Upper lobe of left lung (tissue), 6 donors: Measurements from ENCODE around the gene EFNA3. TPM values are rescaled to one million over a fixed set of nuclear protein-coding genes. Genes with fewer than 3 reads are reported as not detected.

Source experiments
- ATAC-seq, 2 donors: fragments of 200-7000 bp; cut with Tn5 transposase; one replicate each; pipeline ENCODE4 v1.9.1; 2022; ENCODE audit warnings: mild to moderate bottlenecking in 2 of 2, moderate library complexity in 2 of 2; ENCODE audit not compliant: low FRiP score in 2 of 2
- DNase-seq, 2 donors: peaks; one replicate each; pipeline ENCODE4 v3.0.0-alpha.2; 2019 to 2020
- H3K27ac ChIP-seq, 4 donors: fragments of 200-600 bp; sonication (generic); one replicate each; pipeline ENCODE4 v1.5.1; 2016 to 2019
- H3K27me3 ChIP-seq, 4 donors: fragments of 200-600 bp; sonication (generic); one replicate each; pipeline ENCODE4 v1.5.1; 2017 to 2019
- H3K36me3 ChIP-seq, 4 donors: fragments of 200-600 bp; sonication (generic); one replicate each; pipeline ENCODE4 v1.5.1; 2016 to 2019
- H3K4me1 ChIP-seq, 4 donors: fragments of 200-600 bp; sonication (generic); one replicate each; pipeline ENCODE4 v1.5.1; 2018 to 2019
- H3K4me3 ChIP-seq, 4 donors: fragments of 200-600 bp; sonication (generic); one replicate each; pipeline ENCODE4 v1.5.1; 2017 to 2019; ENCODE audit warnings: mild to moderate bottlenecking in 2 of 4, moderate library complexity in 1 of 4
- H3K9me3 ChIP-seq, 4 donors: fragments of 200-600 bp; sonication (generic); one replicate each; pipeline ENCODE4 v1.5.1; 2018 to 2019
- CTCF ChIP-seq, 6 experiments: fragments of 450-650 bp in 4 of 6; fragments of 200-600 bp in 2 of 6; sonication (generic) in 2 of 6; IDR thresholded peaks; one replicate each; pipeline ENCODE4 v1.5.1; 2016 to 2019; ENCODE audit warnings: antibody characterized with exemption in 6 of 6
- EP300 ChIP-seq, 4 donors: sonication (generic); formaldehyde crosslinking; IDR thresholded peaks; one replicate each; pipeline ENCODE4 v1.5.1; 2017; ENCODE audit warnings: antibody characterized with exemption in 4 of 4, control low read depth in 2 of 4
- POLR2A ChIP-seq, 4 donors: fragments of 450-650 bp; IDR thresholded peaks; one replicate each; pipeline ENCODE4 v1.5.1; 2016 to 2017; ENCODE audit warnings: antibody characterized with exemption in 4 of 4, mild to moderate bottlenecking in 2 of 4
- POLR2AphosphoS5 ChIP-seq, 2 donors: sonication (generic); formaldehyde crosslinking; IDR thresholded peaks; one replicate each; pipeline ENCODE4 v1.5.1; 2017; ENCODE audit warnings: antibody characterized with exemption in 2 of 2
- WGBS, 2 donors: methylation state at CpG; one replicate each; pipeline ENCODE4 v1.1.5; 2017 to 2018; 5-methylcytosine and 5-hydroxymethylcytosine counted together
- total RNA-seq, 6 donors: library from RNA; depleted of rRNA in 4 of 6; stranded (reverse); fragments of >200 nt in 4 of 6; gene quantifications; one replicate each; pipeline versions ENCODE4 v1.1.0 to v1.2.1, GENCODE V29; 2016 to 2021
- donor health status: DM: no; HTN: no; CAD: no; lungs with moderate emphysema.
- donor health status: DM: no; HTN: yes; CAD: no; lungs with severe emphysema.

EFNA3 gene
- total RNA-seq, 6 donors from 2014 or later: 0.33 to 2.1 (median 1.4) TPM

- WGBS, 2 donors: 20 to 35% methylated on average over 9 to 12 of the region's 12 CpGs
- DNase-seq (peak in 1 of 2 donors; percentile 58), ATAC-seq (no peak)
- Histone ChIP-seq H3K27me3 (no peaks in the 10 kb centered on the region), H3K9me3 (no peaks in the 10 kb centered on the region), H3K4me1 (peaks cover 25 to 52% (median 35%) of the 10 kb centered on the region in 4 donors), H3K4me3 (peak overlapping the region; percentile 83 to 94 (median 84)), H3K27ac (peak overlapping the region; percentile 93 to 95 (median 94)), H3K36me3 (peaks cover 2 to 39% (median 32%) of the 10 kb centered on the region in 4 donors)
- peak; percentile 22 to 58 for TF ChIP-seq POLR2AphosphoS5 (IDR thresholded peaks at IDR 0.05)
- no peak for TF ChIP-seq POLR2A (IDR thresholded peaks at IDR 0.05)
- peak in 2 of 6 experiments; percentile 7 to 9 for TF ChIP-seq CTCF (IDR thresholded peaks at IDR 0.05)
Observed at GRCh38 chr1:155052439-155053395, 25.9 kb upstream of the EFNA3 start.

GRCh38 chr1:155053531-155054105 is 25.0 kb upstream of the EFNA3 start:
- Histone ChIP-seq H3K27me3 (no peaks in the 10 kb centered on the region), H3K4me3 (peak overlapping the region in 1 of 4 donors; percentile 94), H3K36me3 (peaks cover 9 to 48% (median 41%) of the 10 kb centered on the region in 4 donors), H3K9me3 (no peaks in the 10 kb centered on the region), H3K4me1 (peaks cover 25 to 52% (median 35%) of the 10 kb centered on the region in 4 donors), H3K27ac (peak overlapping the region; percentile 43 to 95 (median 72))
- ATAC-seq (no peak), DNase-seq (no peak)
- 77 to 88% methylated on average over 3 to 7 of the region's 7 CpGs for WGBS, 2 donors
- no peak for TF ChIP-seq POLR2A (IDR thresholded peaks at IDR 0.05)
- no peak for TF ChIP-seq POLR2AphosphoS5 (IDR thresholded peaks at IDR 0.05)
- TF ChIP-seq CTCF (IDR thresholded peaks at IDR 0.05): no peak
- no peak for TF ChIP-seq EP300 (IDR thresholded peaks at IDR 0.05)

GRCh38 chr1:155057104-155057503 is 21.5 kb upstream of the EFNA3 start:
- DNase-seq (no peak), ATAC-seq (no peak)
- Histone ChIP-seq H3K27ac (no peak overlapping the region), H3K4me3 (no peak overlapping the region), H3K36me3 (peaks cover 13 to 81% (median 61%) of the 10 kb centered on the region in 4 donors), H3K9me3 (no peaks in the 10 kb centered on the region), H3K4me1 (peaks cover 20 to 32% (median 26%) of the 10 kb centered on the region in 4 donors), H3K27me3 (no peaks in the 10 kb centered on the region)
- TF ChIP-seq POLR2A (IDR thresholded peaks at IDR 0.05): no peak
- TF ChIP-seq CTCF (IDR thresholded peaks at IDR 0.05): no peak
- no peak for TF ChIP-seq EP300 (IDR thresholded peaks at IDR 0.05)
- TF ChIP-seq POLR2AphosphoS5 (IDR thresholded peaks at IDR 0.05): no peak
- WGBS, 2 donors: 95 to 100% methylated on average over 8 of the region's 8 CpGs

GRCh38 chr1:155057788-155058211 is 20.8 kb upstream of the EFNA3 start:
- ATAC-seq (no peak), DNase-seq (no peak)
- WGBS, 2 donors: 94 to 100% methylated on average over 6 to 13 of the region's 13 CpGs
- TF ChIP-seq POLR2A (IDR thresholded peaks at IDR 0.05) (no peak), CTCF (IDR thresholded peaks at IDR 0.05) (peak in 1 of 6 experiments; percentile 13), EP300 (IDR thresholded peaks at IDR 0.05) (no peak), POLR2AphosphoS5 (IDR thresholded peaks at IDR 0.05) (no peak)
- Histone ChIP-seq H3K9me3 (no peaks in the 10 kb centered on the region), H3K27ac (no peak overlapping the region), H3K36me3 (peaks cover 13 to 85% (median 63%) of the 10 kb centered on the region in 4 donors), H3K4me1 (peaks cover 20 to 32% (median 26%) of the 10 kb centered on the region in 4 donors), H3K27me3 (no peaks in the 10 kb centered on the region), H3K4me3 (no peak overlapping the region)
